ENCODE data around the gene DNAJB5. TPM values are rescaled to one million over a fixed set of nuclear protein-coding genes. Genes with fewer than 3 reads are reported as not detected.
"Not testable (repeated sequence)": the region's sequence is repeated elsewhere in the genome, so short reads cannot be mapped to it uniquely, and the experiment has no call there.

The DNAJB5 gene
- 6.9 TPM for total RNA-seq

GRCh38 chr9:34989003-34989945 lies at the start of gene DNAJB5:
Gene DNAJB5 (plus strand): TSS chr9:34989745. CDS start chr9:34990631, 886 bp downstream.
- H3K36me3 ChIP-seq, result no peaks in the 10 kb centered on the region
- intact Hi-C loops (cut with DNase I), result no loop called here
- no peaks in the 10 kb centered on the region for H3K9me3 ChIP-seq
- H3K27me3 ChIP-seq, result no peaks in the 10 kb centered on the region
- H3K4me3 ChIP-seq, result peak within 1 kb of the TSS; percentile 79 to 87
- H3K27ac ChIP-seq, result peak within 1 kb of the TSS; percentile 90
- peaks cover 48% of the 10 kb centered on the region for H3K4me1 ChIP-seq
- DNase-seq (ENCODE audit: extremely low spot score in 2 of 2), result peak; percentile 99 to 100
- TF ChIP-seq POLR2AphosphoS5 (IDR thresholded peaks at IDR 0.05; ENCODE audit: insufficient read depth in 1 of 2, low read depth in 1 of 2), result peak; percentile 82 to 92
- peak in 1 of 2 donors; percentile 78 for TF ChIP-seq POLR2A (IDR thresholded peaks at IDR 0.05)
- TF ChIP-seq CTCF (IDR thresholded peaks at IDR 0.05), result no peak

- H3K9me3 ChIP-seq; H3K27ac ChIP-seq; H3K27me3 ChIP-seq; H3K36me3 ChIP-seq; intact Hi-C loops (cut with DNase I); H3K4me3 ChIP-seq; H3K4me1 ChIP-seq: not testable (repeated sequence)
- peak; percentile 6 to 16 for DNase-seq (ENCODE audit: extremely low spot score in 2 of 2)
These were observed 49.6 kb upstream of the DNAJB5 start for GRCh38 chr9:34939989-34940388.

GRCh38 chr9:34948451-34948850 lies 41.1 kb upstream of the DNAJB5 start:
- Histone ChIP-seq H3K36me3 (no peaks in the 10 kb centered on the region), H3K27me3 (no peaks in the 10 kb centered on the region), H3K9me3 (no peaks in the 10 kb centered on the region), H3K27ac (no peak overlapping the region), H3K4me1 (no peaks in the 10 kb centered on the region), H3K4me3 (no peak overlapping the region)
- DNase-seq (ENCODE audit: extremely low spot score in 2 of 2), result no peak
- TF ChIP-seq CTCF (IDR thresholded peaks at IDR 0.05) (no peak), POLR2AphosphoS5 (IDR thresholded peaks at IDR 0.05; ENCODE audit: insufficient read depth in 1 of 2, low read depth in 1 of 2) (no peak), POLR2A (IDR thresholded peaks at IDR 0.05) (no peak)
- intact Hi-C loops (cut with DNase I), result no loop called here

- intact Hi-C loops (cut with DNase I), result no loop called here
- H3K9me3 ChIP-seq, result no peaks in the 10 kb centered on the region
- no peak for DNase-seq (ENCODE audit: extremely low spot score in 2 of 2)
- no peak for TF ChIP-seq POLR2AphosphoS5 (IDR thresholded peaks at IDR 0.05; ENCODE audit: insufficient read depth in 1 of 2, low read depth in 1 of 2)
- TF ChIP-seq CTCF (IDR thresholded peaks at IDR 0.05), result no peak
- TF ChIP-seq POLR2A (IDR thresholded peaks at IDR 0.05), result no peak
- no peaks in the 10 kb centered on the region for H3K36me3 ChIP-seq
- no peak overlapping the region for H3K4me3 ChIP-seq
- no peak overlapping the region for H3K27ac ChIP-seq
- no peaks in the 10 kb centered on the region for H3K27me3 ChIP-seq
- peaks cover 14% of the 10 kb centered on the region for H3K4me1 ChIP-seq
These were observed 35.3 kb upstream of the DNAJB5 start for GRCh38 chr9:34954225-34954624.

GRCh38 chr9:34956066-34956465 lies 33.5 kb upstream of the DNAJB5 start:
- H3K4me3 ChIP-seq; H3K9me3 ChIP-seq; intact Hi-C loops (cut with DNase I): not testable (repeated sequence)

GRCh38 chr9:34956648-34957047 lies 32.9 kb upstream of the DNAJB5 start:
- peaks cover 14% of the 10 kb centered on the region for H3K4me1 ChIP-seq
- intact Hi-C loops (cut with DNase I), result no loop called here
- H3K36me3 ChIP-seq, result no peaks in the 10 kb centered on the region
- H3K27me3 ChIP-seq, result no peaks in the 10 kb centered on the region
- H3K27ac ChIP-seq, result no peak overlapping the region
- no peak for DNase-seq (ENCODE audit: extremely low spot score in 2 of 2)
- no peak for TF ChIP-seq POLR2AphosphoS5 (IDR thresholded peaks at IDR 0.05; ENCODE audit: insufficient read depth in 1 of 2, low read depth in 1 of 2)
- TF ChIP-seq POLR2A (IDR thresholded peaks at IDR 0.05), result no peak
- no peak for TF ChIP-seq CTCF (IDR thresholded peaks at IDR 0.05)
- H3K4me3 ChIP-seq, result no peak overlapping the region
- no peaks in the 10 kb centered on the region for H3K9me3 ChIP-seq

More at GRCh38 chr9:34956066-34956465, 33.5 kb upstream of the DNAJB5 start:
- not testable (repeated sequence) for H3K36me3 ChIP-seq; DNase-seq (ENCODE audit: extremely low spot score in 2 of 2); H3K27me3 ChIP-seq; H3K27ac ChIP-seq
- peaks cover 14% of the 10 kb centered on the region for H3K4me1 ChIP-seq
